Calu3 (cell line): ENCODE measurements around the gene VSTM1. TPM values are rescaled to one million over a fixed set of nuclear protein-coding genes. Genes with fewer than 3 reads are reported as not detected.
A peak's percentile ranks its signal among the peaks of the same experiment; 100 is the strongest.

Source experiments
- BruUV-seq: library from RNA; stranded (reverse); fragments of 400-500 nt; replicated peaks from 2 replicates; lab custom pipeline; 2021; lab: Mats Ljungman, UMichigan
- CTCF ChIA-PET: fragments of 300-600 bp; sonication (Branson Sonifier 250); formaldehyde crosslinking; loops from one replicate; lab custom pipeline; 2022; ENCODE audit warnings: antibody characterized with exemption; lab: Charles Lee
- DNase-seq: peaks from one replicate; pipeline ENCODE4 v3.0.0; 2022
- H3K27ac Mint-ChIP-seq: one replicate; pipeline ENCODE4 v1.8.0; 2022; ENCODE audit warnings: mixed read lengths; ENCODE audit not compliant: unreplicated experiment
- H3K27me3 Mint-ChIP-seq: one replicate; pipeline ENCODE4 v1.8.0; 2022; ENCODE audit warnings: mixed read lengths; ENCODE audit not compliant: unreplicated experiment
- H3K36me3 Mint-ChIP-seq: one replicate; pipeline ENCODE4 v1.8.0; 2022; ENCODE audit warnings: mild to moderate bottlenecking, moderate library complexity, mixed read lengths; ENCODE audit not compliant: insufficient read depth, unreplicated experiment
- H3K4me1 Mint-ChIP-seq: one replicate; pipeline ENCODE4 v1.8.0; 2022; ENCODE audit warnings: mild to moderate bottlenecking, low read depth, mixed read lengths; ENCODE audit not compliant: unreplicated experiment
- H3K4me3 Mint-ChIP-seq: one replicate; pipeline ENCODE4 v1.8.0; 2022; ENCODE audit warnings: mild to moderate bottlenecking, low read depth, moderate library complexity, mixed read lengths; ENCODE audit not compliant: unreplicated experiment
- H3K9me3 Mint-ChIP-seq: one replicate; pipeline ENCODE4 v1.8.0; 2022; ENCODE audit warnings: low read depth, mixed read lengths; ENCODE audit not compliant: unreplicated experiment
- CTCF ChIP-seq: fragments of 200-600 bp; IDR thresholded peaks from one replicate; pipeline ENCODE4 v1.8.0; 2022; ENCODE audit warnings: antibody characterized with exemption; ENCODE audit not compliant: unreplicated experiment
- intact Hi-C: fragments of 100-400 bp; cut with micrococcal nuclease; formaldehyde crosslinking; loops from one replicate; pipeline ENCODE4 v1.10.0; 2022; ENCODE audit not compliant: unreplicated experiment
- total RNA-seq: library from RNA; stranded (reverse); gene quantifications from 2 replicates; pipeline ENCODE4 v1.2.3, GENCODE V29; 2022

VSTM1 gene
- total RNA-seq, 1 experiment from 2014 or later: not detected

GRCh38 chr19:53992815-53993214, 70.9 kb downstream of the VSTM1 start:
- H3K27ac Mint-ChIP-seq: peak overlapping the region; percentile 99
- BruUV-seq: no TSS peak
- no peaks in the 10 kb centered on the region for H3K27me3 Mint-ChIP-seq
- intact Hi-C loops: no loop called here
- H3K4me1 Mint-ChIP-seq: peaks cover 50% of the 10 kb centered on the region
- H3K36me3 Mint-ChIP-seq: peaks cover 67% of the 10 kb centered on the region
- peaks cover 2% of the 10 kb centered on the region for H3K9me3 Mint-ChIP-seq
- CTCF ChIA-PET: interaction anchor here (0.9 kb wide), 1 partner anchor 30 kb away, joined by 3 read pairs; no protein-coding TSS in a partner anchor
- H3K4me3 Mint-ChIP-seq: peak overlapping the region; percentile 76
- DNase-seq: no peak
- TF ChIP-seq CTCF: no peak

GRCh38 chr19:53992211-53992610, 71.5 kb downstream of the VSTM1 start:
- intact Hi-C loops: no loop called here
- no peak for DNase-seq
- Mint-ChIP-seq H3K27ac (peak overlapping the region; percentile 99), H3K9me3 (peaks cover 2% of the 10 kb centered on the region), H3K27me3 (no peaks in the 10 kb centered on the region), H3K4me3 (peak overlapping the region; percentile 76), H3K4me1 (peaks cover 44% of the 10 kb centered on the region), H3K36me3 (peaks cover 62% of the 10 kb centered on the region)
- TSS peak; percentile 46 for BruUV-seq
- TF ChIP-seq CTCF: no peak
- CTCF ChIA-PET: interaction anchor here (0.9 kb wide), 1 partner anchor 31 kb away, joined by 3 read pairs; no protein-coding TSS in a partner anchor

- Mint-ChIP-seq H3K4me3 (peak within 1 kb of the TSS; percentile 76), H3K27ac (peak within 1 kb of the TSS; percentile 99), H3K27me3 (no peaks in the 10 kb centered on the region), H3K4me1 (peaks cover 41% of the 10 kb centered on the region), H3K9me3 (peaks cover 2% of the 10 kb centered on the region), H3K36me3 (peaks cover 57% of the 10 kb centered on the region)
- TF ChIP-seq CTCF: no peak
- intact Hi-C loops: loop anchor here (2.0 kb wide), 1 partner anchor 31 kb away; no protein-coding TSS in a partner anchor
- DNase-seq: peak; percentile 94
- CTCF ChIA-PET: interaction anchor here (0.5 to 1.3 kb wide), 8 partner anchors 11 to 76 kb away, joined by 3 to 10 read pairs (median 5); no protein-coding TSS in a partner anchor
- no TSS peak for BruUV-seq
Measured at GRCh38 chr19:53991224-53992113, 72.2 kb downstream of the VSTM1 start, which contains the start of gene CACNG6. TSS of gene CACNG6 (plus strand) at chr19:53991637. CDS start at chr19:53992878, 1,241 bp downstream.

Other genes with a start within 250 kb of the VSTM1 start
- gene NLRP12, start 239.6 kb downstream of the VSTM1 start, total RNA-seq: 0.15 TPM in 1 of 2 replicates, not detected in the other
- 366 and 464 TPM in 2 replicates for gene MYADM, start 196.0 kb downstream of the VSTM1 start, total RNA-seq
- 45.4 and 59.6 TPM in 2 replicates for gene PRKCG, start 181.7 kb downstream of the VSTM1 start, total RNA-seq
- gene CACNG7, start 154.6 kb downstream of the VSTM1 start, total RNA-seq: not detected in 2 replicates
- gene CACNG8, start 101.0 kb downstream of the VSTM1 start, total RNA-seq: 13.4 and 19.0 TPM in 2 replicates
- gene CACNG6, start 72.3 kb downstream of the VSTM1 start, total RNA-seq: 137 and 144 TPM in 2 replicates
- gene TARM1, start 17.5 kb upstream of the VSTM1 start, total RNA-seq: not detected in 2 replicates
- 0.54 and 0.64 TPM in 2 replicates for gene OSCAR, start 36.9 kb upstream of the VSTM1 start, total RNA-seq
- gene NDUFA3, start 39.0 kb upstream of the VSTM1 start, total RNA-seq: 228 and 255 TPM in 2 replicates
- 30.8 and 34.2 TPM in 2 replicates for gene TFPT, start 51.8 kb upstream of the VSTM1 start, total RNA-seq
- gene PRPF31, start 51.9 kb upstream of the VSTM1 start, total RNA-seq: 106 TPM in 2 replicates
- gene CNOT3, start 73.9 kb upstream of the VSTM1 start, total RNA-seq: 79.4 and 87.4 TPM in 2 replicates
- gene LENG1, start 95.8 kb upstream of the VSTM1 start, total RNA-seq: 9.9 and 10.7 TPM in 2 replicates
- gene TMC4, start 109.3 kb upstream of the VSTM1 start, total RNA-seq: 157 and 166 TPM in 2 replicates
- 287 and 323 TPM in 2 replicates for gene MBOAT7, start 125.7 kb upstream of the VSTM1 start, total RNA-seq
- gene TSEN34, start 127.4 kb upstream of the VSTM1 start, total RNA-seq: 52.2 and 53.0 TPM in 2 replicates
- gene RPS9, start 137.0 kb upstream of the VSTM1 start, total RNA-seq: 825 and 841 TPM in 2 replicates
- gene LILRB3, start 159.1 kb upstream of the VSTM1 start, total RNA-seq: not detected in 2 replicates
- not detected in 2 replicates for gene LILRA6, start 178.9 kb upstream of the VSTM1 start, total RNA-seq
- gene LILRB5, start 193.4 kb upstream of the VSTM1 start, total RNA-seq: not detected in 2 replicates
- gene LILRB2, start 217.2 kb upstream of the VSTM1 start, total RNA-seq: not detected in 2 replicates
- not detected in 2 replicates for gene LILRA5, start 249.3 kb upstream of the VSTM1 start, total RNA-seq